Naive thymus-derived CD4-positive, alpha-beta T cell (primary cell): ENCODE data around the gene C11orf86. TPM values are rescaled to one million over a fixed set of nuclear protein-coding genes. Genes with fewer than 3 reads are reported as not detected.
"Not testable (repeated sequence)": the region's sequence is repeated elsewhere in the genome, so short reads cannot be mapped to it uniquely, and the experiment has no call there.

Experiments
- ATAC-seq: fragments of 150-1000 bp; cut with Tn5 transposase; 2 replicates; pipeline ENCODE4 v1.10.0; 2021; ENCODE audit warnings: mild to moderate bottlenecking, moderate library complexity
- CTCF ChIA-PET: fragments of 350-600 bp; sonication (Branson Sonifier 250); formaldehyde crosslinking; loops from one replicate; lab custom pipeline; 2021; ENCODE audit warnings: antibody characterized with exemption; lab: Charles Lee
- POLR2A ChIA-PET: fragments of 350-600 bp; sonication (Branson Sonifier 250); formaldehyde crosslinking; loops from one replicate; lab custom pipeline; 2021; ENCODE audit warnings: antibody characterized with exemption, inconsistent platforms; lab: Charles Lee
- DNase-seq, 9 donors: peaks; one replicate each; pipeline versions ENCODE4 v3.0.0 to v3.0.0-alpha.2; 2020 to 2022; ENCODE audit warnings: mixed read lengths in 1 of 9
- H3K27ac ChIP-seq: one replicate; pipeline ENCODE4 v1.7.0; 2013; ENCODE audit warnings: mild to moderate bottlenecking, low read depth, low read length, moderate library complexity
- H3K27me3 ChIP-seq, 2 donors: one replicate each; pipeline ENCODE4 v1.7.0; 2013; ENCODE audit warnings: low read length in 2 of 2, mild to moderate bottlenecking in 2 of 2, moderate library complexity in 2 of 2; ENCODE audit not compliant: control insufficient read depth in 2 of 2, insufficient read depth in 2 of 2
- H3K36me3 ChIP-seq, 3 experiments: 1 replicate in 2 of 3; 2 replicates in 1 of 3; pipeline ENCODE4 v1.7.0; 2013; ENCODE audit warnings: low read length in 3 of 3, mild to moderate bottlenecking in 3 of 3, moderate library complexity in 1 of 3; ENCODE audit not compliant: insufficient read depth in 3 of 3, control insufficient read depth in 2 of 3
- H3K4me1 ChIP-seq, 2 donors: one replicate each; pipeline ENCODE4 v1.7.0; 2013; ENCODE audit warnings: low read length in 2 of 2, mild to moderate bottlenecking in 2 of 2, moderate library complexity in 1 of 2; ENCODE audit not compliant: control insufficient read depth in 2 of 2, insufficient read depth in 2 of 2
- H3K4me3 ChIP-seq: 2 replicates; pipeline ENCODE4 v1.7.0; 2013; ENCODE audit warnings: mild to moderate bottlenecking, low read length
- H3K9me3 ChIP-seq, 3 experiments: 1 replicate in 2 of 3; 2 replicates in 1 of 3; pipeline ENCODE4 v1.7.0; 2013; ENCODE audit warnings: low read length in 3 of 3; ENCODE audit not compliant: control insufficient read depth in 2 of 3
- H3K27ac Mint-ChIP-seq, 9 donors: one replicate each; pipeline ENCODE4 v1.8.0; 2020 to 2022; ENCODE audit warnings: mixed read lengths in 9 of 9, mild to moderate bottlenecking in 8 of 9, moderate library complexity in 5 of 9, inconsistent platforms in 2 of 9
- H3K27me3 Mint-ChIP-seq, 5 donors: one replicate each; pipeline ENCODE4 v1.8.0; 2021 to 2022; ENCODE audit warnings: mixed read lengths in 5 of 5, mild to moderate bottlenecking in 1 of 5
- H3K36me3 Mint-ChIP-seq, 5 donors: one replicate each; pipeline ENCODE4 v1.8.0; 2020 to 2022; ENCODE audit warnings: mixed read lengths in 5 of 5, mild to moderate bottlenecking in 3 of 5, inconsistent platforms in 1 of 5
- H3K4me1 Mint-ChIP-seq, 7 donors: one replicate each; pipeline ENCODE4 v1.8.0; 2020 to 2022; ENCODE audit warnings: mixed read lengths in 7 of 7, mild to moderate bottlenecking in 3 of 7, inconsistent platforms in 1 of 7
- H3K4me3 Mint-ChIP-seq, 10 donors: one replicate each; pipeline ENCODE4 v1.8.0; 2020 to 2022; ENCODE audit warnings: mild to moderate bottlenecking in 10 of 10, mixed read lengths in 10 of 10, moderate library complexity in 6 of 10, inconsistent platforms in 2 of 10
- H3K9me3 Mint-ChIP-seq, 11 donors: one replicate each; pipeline ENCODE4 v1.8.0; 2020 to 2022; ENCODE audit warnings: mixed read lengths in 11 of 11, mild to moderate bottlenecking in 4 of 11, inconsistent platforms in 1 of 11, moderate library complexity in 1 of 11
- intact Hi-C, 2 donors: fragments of 100-400 bp; cut with micrococcal nuclease; formaldehyde crosslinking; loops; one replicate each; pipeline ENCODE4 v1.15.1; 2023
- polyA plus RNA-seq, 2 donors: library from polyadenylated mRNA; unstranded; fragments of 300-500 nt; fragmentation: Illumina TruSeq; gene quantifications; one replicate each; pipeline ENCODE4 v1.2.3, GENCODE V29; 2021
- total RNA-seq, 6 experiments: library from RNA in 5 of 6; stranded (reverse) in 5 of 6; gene quantifications; 1 replicate in 5 of 6; 2 replicates in 1 of 6; pipeline ENCODE4 v1.2.3 and lab custom pipeline; 2021 to 2026

The C11orf86 gene
- total and polyA plus RNA-seq, 7 experiments from 2014 or later, result not detected

- ChIA-PET POLR2A (no interaction called here), CTCF (no interaction called here)
- Mint-ChIP-seq H3K27me3 (peaks cover 4 to 8% (median 5%) of the 10 kb centered on the region in 5 donors), H3K36me3 (peaks cover 0 to 3% (median 0%) of the 10 kb centered on the region in 5 donors), H3K27ac (peak overlapping the region in 1 of 9 donors; percentile 6), H3K4me3 (no peak overlapping the region), H3K9me3 (peaks cover 0 to 3% (median 0%) of the 10 kb centered on the region in 11 donors), H3K4me1 (peaks cover 0 to 8% (median 3%) of the 10 kb centered on the region in 7 donors)
- Histone ChIP-seq H3K4me1 (no peaks in the 10 kb centered on the region), H3K9me3 (no peaks in the 10 kb centered on the region), H3K36me3 (no peaks in the 10 kb centered on the region), H3K4me3 (no peak overlapping the region), H3K27ac (no peak overlapping the region), H3K27me3 (no peaks in the 10 kb centered on the region)
- ATAC-seq, result no peak
- intact Hi-C loops, result no loop called here
- DNase-seq, result no peak
Measured at GRCh38 chr11:66986178-66986545, 11.1 kb downstream of the C11orf86 start.

GRCh38 chr11:66987158-66987620, 12.1 kb downstream of the C11orf86 start:
- no peak for DNase-seq
- Histone ChIP-seq H3K9me3 (no peaks in the 10 kb centered on the region), H3K27me3 (no peaks in the 10 kb centered on the region), H3K4me1 (no peaks in the 10 kb centered on the region), H3K27ac (no peak overlapping the region), H3K4me3 (no peak overlapping the region), H3K36me3 (no peaks in the 10 kb centered on the region)
- Mint-ChIP-seq H3K27ac (no peak overlapping the region), H3K4me1 (peaks cover 0 to 6% (median 2%) of the 10 kb centered on the region in 7 donors), H3K4me3 (no peak overlapping the region), H3K27me3 (peaks cover 4 to 12% (median 7%) of the 10 kb centered on the region in 5 donors), H3K36me3 (peaks cover 0 to 3% (median 0%) of the 10 kb centered on the region in 5 donors), H3K9me3 (peaks cover 0 to 3% (median 0%) of the 10 kb centered on the region in 11 donors)
- CTCF ChIA-PET, result no interaction called here
- intact Hi-C loops, result no loop called here
- POLR2A ChIA-PET, result no interaction called here
- ATAC-seq, result no peak

- Mint-ChIP-seq H3K27me3 (peaks cover 3 to 10% (median 4%) of the 10 kb centered on the region in 5 donors), H3K36me3 (no peaks in the 10 kb centered on the region), H3K4me3 (no peak overlapping the region), H3K4me1 (peaks cover 0 to 3% (median 0%) of the 10 kb centered on the region in 7 donors), H3K27ac (peak overlapping the region in 1 of 9 donors; percentile 62), H3K9me3 (peaks cover 0 to 3% (median 0%) of the 10 kb centered on the region in 11 donors)
- no peak for DNase-seq
- Histone ChIP-seq H3K36me3 (no peaks in the 10 kb centered on the region), H3K27ac (no peak overlapping the region), H3K4me1 (no peaks in the 10 kb centered on the region), H3K4me3 (no peak overlapping the region), H3K9me3 (no peaks in the 10 kb centered on the region), H3K27me3 (no peaks in the 10 kb centered on the region)
- ATAC-seq, result no peak
- ChIA-PET POLR2A (no interaction called here), CTCF (interaction anchor here (0.7 kb wide), 1 partner anchor 50 kb away, joined by 3 read pairs; no protein-coding TSS in a partner anchor)
- intact Hi-C loops, result no loop called here
Measured at GRCh38 chr11:66987924-66988637, 13.0 kb downstream of the C11orf86 start.

GRCh38 chr11:66988741-66989140, 13.6 kb downstream of the C11orf86 start:
- H3K4me1 ChIP-seq, H3K27ac Mint-ChIP-seq, H3K36me3 ChIP-seq, H3K36me3 Mint-ChIP-seq, H3K27ac ChIP-seq, intact Hi-C loops, H3K9me3 Mint-ChIP-seq, ATAC-seq, H3K4me1 Mint-ChIP-seq, H3K9me3 ChIP-seq, POLR2A ChIA-PET, H3K4me3 Mint-ChIP-seq, DNase-seq, H3K27me3 ChIP-seq, H3K27me3 Mint-ChIP-seq, H3K4me3 ChIP-seq: not testable (repeated sequence)
- CTCF ChIA-PET, result interaction anchor here (0.6 to 0.7 kb wide), 2 partner anchors 49 to 603 kb away, joined by 3 read pairs; no protein-coding TSS in a partner anchor

GRCh38 chr11:66989360-66989759, 14.3 kb downstream of the C11orf86 start:
- H3K36me3 ChIP-seq, intact Hi-C loops, H3K27ac ChIP-seq, H3K36me3 Mint-ChIP-seq, H3K9me3 ChIP-seq, ATAC-seq, H3K4me3 ChIP-seq, H3K27me3 Mint-ChIP-seq, H3K4me1 Mint-ChIP-seq, POLR2A ChIA-PET, DNase-seq, H3K4me1 ChIP-seq, H3K27ac Mint-ChIP-seq, H3K4me3 Mint-ChIP-seq, H3K27me3 ChIP-seq, H3K9me3 Mint-ChIP-seq: not testable (repeated sequence)
- CTCF ChIA-PET, result interaction anchor here (0.6 kb wide), 1 partner anchor 603 kb away, joined by 3 read pairs; no protein-coding TSS in a partner anchor

GRCh38 chr11:66992041-66992440, 16.9 kb downstream of the C11orf86 start:
- no peaks in the 10 kb centered on the region for H3K27me3 ChIP-seq
- ATAC-seq, result no peak
- Mint-ChIP-seq H3K4me3 (no peak overlapping the region), H3K4me1 (peaks cover 0 to 3% (median 0%) of the 10 kb centered on the region in 7 donors), H3K9me3 (peaks cover 0 to 3% (median 0%) of the 10 kb centered on the region in 11 donors), H3K36me3 (no peaks in the 10 kb centered on the region), H3K27ac (no peak overlapping the region), H3K27me3 (peaks cover 4 to 13% (median 7%) of the 10 kb centered on the region in 5 donors)
- no peaks in the 10 kb centered on the region for H3K36me3 ChIP-seq
- no peaks in the 10 kb centered on the region for H3K9me3 ChIP-seq
- intact Hi-C loops, result loop anchor here in 1 of 2 donors (10.0 kb wide), 1 partner anchor 57 kb away; no protein-coding TSS in a partner anchor
- H3K4me3 ChIP-seq, result no peak overlapping the region
- POLR2A ChIA-PET, result interaction anchor here (0.7 kb wide), 1 partner anchor 104 kb away, joined by 6 read pairs; no protein-coding TSS in a partner anchor
- no peaks in the 10 kb centered on the region for H3K4me1 ChIP-seq
- CTCF ChIA-PET, result interaction anchor here (0.6 kb wide), 1 partner anchor 61 kb away, joined by 5 read pairs; no protein-coding TSS in a partner anchor
- DNase-seq, result no peak
- no peak overlapping the region for H3K27ac ChIP-seq
